Subcutaneous adipose tissue (tissue), 4 donors: ENCODE data around the gene GAL3ST1. TPM values are rescaled to one million over a fixed set of nuclear protein-coding genes. Genes with fewer than 3 reads are reported as not detected.

ENCODE experiments used
- total RNA-seq, 4 donors: library from RNA; depleted of rRNA; stranded (reverse); fragments of >200 nt; gene quantifications; one replicate each; pipeline ENCODE4 v1.1.0, GENCODE V29; 2016
- TF ChIP-seq, protein P1 (sequence below): fragments of 450-650 bp; IDR thresholded peaks from one replicate; pipeline ENCODE4 v1.5.1; 2016; ENCODE audit warnings: low read depth, mild to moderate bottlenecking, control low read depth, antibody characterized with exemption, moderate library complexity

GAL3ST1 gene
- total RNA-seq, 4 donors from 2014 or later: 0.66 to 1.0 TPM; not detected in 2

DNA sequence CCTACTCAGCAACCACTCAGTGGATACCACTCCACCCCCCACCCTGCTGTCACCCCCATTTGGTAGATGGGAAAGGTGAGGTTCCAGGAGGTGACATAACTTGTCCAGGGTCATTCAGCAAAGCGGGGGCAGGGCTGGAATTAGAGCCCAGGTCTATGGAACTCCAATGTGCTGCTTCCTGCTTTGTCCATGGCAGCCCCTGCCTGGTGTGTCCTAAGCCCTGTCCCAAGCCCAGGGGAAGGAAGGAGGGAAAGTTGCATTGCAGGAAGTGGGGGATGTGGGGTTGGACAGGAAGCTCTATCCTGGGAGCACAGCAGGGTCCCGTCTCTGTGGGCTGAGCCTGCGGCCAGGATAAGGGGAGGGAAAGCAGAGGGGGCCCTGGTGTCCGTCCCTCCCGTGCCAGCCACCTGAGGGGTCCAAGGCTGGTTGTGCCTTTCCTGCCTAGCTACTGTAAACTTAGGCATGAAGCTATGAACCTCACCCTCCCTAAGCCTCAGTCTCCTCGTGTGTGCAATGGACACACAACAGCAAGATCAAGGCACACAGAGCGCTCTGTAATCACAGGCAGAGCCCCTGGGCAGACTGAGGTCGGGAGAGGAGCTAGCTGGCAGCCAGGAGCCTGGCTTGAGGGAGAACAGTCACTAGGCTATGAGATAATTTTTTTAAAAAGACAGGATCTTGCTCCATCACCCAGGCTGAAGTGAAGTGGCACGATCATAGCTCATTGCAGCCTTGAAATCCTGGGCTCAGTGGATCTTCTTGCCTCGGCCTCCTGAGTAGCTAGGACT lies 12.9 kb downstream of the GAL3ST1 start:
- TF ChIP-seq, protein P1, sequence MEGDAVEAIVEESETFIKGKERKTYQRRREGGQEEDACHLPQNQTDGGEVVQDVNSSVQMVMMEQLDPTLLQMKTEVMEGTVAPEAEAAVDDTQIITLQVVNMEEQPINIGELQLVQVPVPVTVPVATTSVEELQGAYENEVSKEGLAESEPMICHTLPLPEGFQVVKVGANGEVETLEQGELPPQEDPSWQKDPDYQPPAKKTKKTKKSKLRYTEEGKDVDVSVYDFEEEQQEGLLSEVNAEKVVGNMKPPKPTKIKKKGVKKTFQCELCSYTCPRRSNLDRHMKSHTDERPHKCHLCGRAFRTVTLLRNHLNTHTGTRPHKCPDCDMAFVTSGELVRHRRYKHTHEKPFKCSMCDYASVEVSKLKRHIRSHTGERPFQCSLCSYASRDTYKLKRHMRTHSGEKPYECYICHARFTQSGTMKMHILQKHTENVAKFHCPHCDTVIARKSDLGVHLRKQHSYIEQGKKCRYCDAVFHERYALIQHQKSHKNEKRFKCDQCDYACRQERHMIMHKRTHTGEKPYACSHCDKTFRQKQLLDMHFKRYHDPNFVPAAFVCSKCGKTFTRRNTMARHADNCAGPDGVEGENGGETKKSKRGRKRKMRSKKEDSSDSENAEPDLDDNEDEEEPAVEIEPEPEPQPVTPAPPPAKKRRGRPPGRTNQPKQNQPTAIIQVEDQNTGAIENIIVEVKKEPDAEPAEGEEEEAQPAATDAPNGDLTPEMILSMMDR: no peak

DNA sequence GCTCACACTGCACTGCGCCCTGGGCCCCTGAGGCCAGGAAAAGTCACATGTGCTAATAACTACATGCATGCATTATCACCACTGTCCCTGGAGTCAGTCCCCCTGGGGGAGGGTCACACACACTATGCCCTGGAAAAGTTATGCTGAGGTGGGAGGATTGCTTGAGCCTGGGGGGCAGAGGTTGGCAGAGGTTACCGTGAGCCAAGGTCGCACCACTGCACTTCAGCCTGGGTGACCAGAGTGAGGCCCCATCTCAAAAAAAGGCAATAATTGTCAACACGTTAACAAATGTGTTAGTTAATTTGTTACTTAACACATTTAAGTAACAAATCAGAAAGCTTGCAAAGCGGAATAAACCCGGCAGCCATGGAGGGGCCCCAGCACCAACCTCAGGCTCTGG lies 14.6 kb downstream of the GAL3ST1 start:
- TF ChIP-seq, protein P1: no peak

DNA sequence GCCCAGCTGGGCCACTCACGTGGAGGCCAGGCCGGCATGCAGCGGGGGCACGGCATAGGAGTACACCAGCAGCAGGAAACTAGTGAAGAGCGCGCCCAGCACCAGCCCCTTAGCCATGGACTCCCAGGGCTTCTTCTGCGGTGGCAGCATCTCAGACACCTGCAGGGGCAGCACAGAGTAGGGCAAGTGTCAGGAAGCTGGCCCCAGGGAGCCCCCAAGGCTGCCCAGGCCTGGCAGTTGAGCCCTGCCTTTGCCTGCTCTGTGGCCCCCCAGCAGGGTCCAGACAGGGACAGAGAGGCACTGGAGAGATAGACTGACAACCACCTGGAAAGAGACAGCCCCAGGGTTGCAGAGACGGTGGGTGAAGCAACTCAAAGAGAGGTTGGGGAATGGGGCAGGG lies 17.2 kb downstream of the GAL3ST1 start:
- TF ChIP-seq, protein P1: no peak

DNA sequence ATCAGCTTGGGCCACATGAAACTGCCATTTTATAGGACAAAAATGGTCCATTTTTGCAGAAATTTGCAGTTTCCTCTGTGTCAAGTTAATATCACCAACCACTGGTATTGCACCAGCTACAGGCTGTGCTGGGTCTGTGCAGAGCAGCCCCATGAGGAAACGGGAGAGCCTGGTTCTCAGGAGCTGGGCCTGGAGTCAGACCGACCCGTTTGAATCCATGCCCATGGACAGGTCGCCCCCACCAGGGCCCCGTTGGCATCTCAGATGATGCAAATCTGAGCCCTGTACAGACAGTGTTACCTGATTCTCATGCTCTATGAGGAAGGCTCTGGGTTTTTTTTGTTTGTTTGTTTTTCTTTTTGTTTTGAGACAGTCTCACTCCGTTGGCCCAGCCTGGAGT lies 18.1 kb downstream of the GAL3ST1 start:
- TF ChIP-seq, protein P1: no peak

DNA sequence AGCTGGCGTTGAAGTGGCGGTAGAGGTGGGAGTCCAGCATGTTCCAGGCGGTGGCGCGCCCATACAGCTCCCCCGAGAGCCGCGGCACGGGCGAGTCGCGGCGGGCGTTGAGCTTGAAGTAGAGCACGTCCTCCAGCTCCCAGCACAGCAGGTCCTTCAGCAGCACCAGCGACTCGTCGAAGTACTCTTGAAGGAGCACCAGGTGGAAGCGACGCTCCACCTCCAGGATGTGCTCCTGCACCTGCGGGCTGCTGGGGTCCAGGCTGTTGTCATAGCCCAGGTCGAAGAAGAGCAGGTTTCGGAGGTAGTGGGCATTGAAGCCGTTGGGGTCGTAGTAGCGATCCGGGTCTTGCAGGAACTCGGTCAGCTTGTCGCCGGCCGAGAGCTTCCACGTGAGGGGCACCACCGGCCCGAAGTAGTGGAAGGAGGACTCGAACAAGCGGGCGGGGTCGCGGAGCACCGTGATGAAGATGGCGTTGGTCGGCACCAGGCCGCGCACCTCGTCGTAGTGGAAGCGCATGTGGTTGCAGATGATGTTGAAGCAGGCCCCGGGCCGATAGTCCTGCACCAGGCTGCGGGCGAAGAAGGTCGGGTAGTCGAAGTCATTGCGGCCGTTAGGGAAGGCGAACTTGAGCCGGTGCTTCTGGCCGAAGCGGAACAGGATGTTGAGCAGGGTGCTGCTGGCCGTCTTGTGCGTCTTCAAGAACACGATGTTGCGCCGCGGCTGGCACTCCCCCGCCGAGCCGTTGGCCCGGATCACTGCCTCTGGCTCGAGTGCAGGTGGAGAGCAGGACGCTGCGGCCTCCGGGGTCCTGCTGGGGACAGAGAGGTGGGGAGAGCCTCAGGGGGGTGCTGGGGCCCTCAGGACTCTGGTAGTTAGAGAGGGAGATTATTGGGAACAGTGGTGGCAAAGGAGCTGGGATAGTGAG lies 18.9 kb downstream of the GAL3ST1 start:
- TF ChIP-seq, protein P1: no peak

DNA sequence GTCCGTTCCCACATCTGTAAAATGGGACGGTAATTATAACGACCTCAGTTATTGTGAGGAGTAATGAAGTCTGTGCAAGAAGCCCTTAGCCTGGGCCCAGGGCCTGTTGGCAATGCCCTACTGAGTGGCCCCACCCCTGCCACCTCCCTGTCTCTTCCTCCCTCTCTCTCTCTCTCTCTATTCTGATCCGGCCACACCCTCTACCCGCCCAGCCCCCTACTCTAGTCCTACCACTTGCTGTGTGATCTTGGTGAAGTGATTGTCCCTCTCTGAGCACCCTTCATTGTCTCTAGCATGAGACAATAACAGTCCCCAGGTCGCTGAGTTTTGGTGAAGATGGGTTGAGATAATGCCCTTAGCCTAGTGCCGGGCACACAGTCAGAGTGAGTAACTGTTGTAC lies 20.5 kb downstream of the GAL3ST1 start:
- TF ChIP-seq, protein P1: no peak

DNA sequence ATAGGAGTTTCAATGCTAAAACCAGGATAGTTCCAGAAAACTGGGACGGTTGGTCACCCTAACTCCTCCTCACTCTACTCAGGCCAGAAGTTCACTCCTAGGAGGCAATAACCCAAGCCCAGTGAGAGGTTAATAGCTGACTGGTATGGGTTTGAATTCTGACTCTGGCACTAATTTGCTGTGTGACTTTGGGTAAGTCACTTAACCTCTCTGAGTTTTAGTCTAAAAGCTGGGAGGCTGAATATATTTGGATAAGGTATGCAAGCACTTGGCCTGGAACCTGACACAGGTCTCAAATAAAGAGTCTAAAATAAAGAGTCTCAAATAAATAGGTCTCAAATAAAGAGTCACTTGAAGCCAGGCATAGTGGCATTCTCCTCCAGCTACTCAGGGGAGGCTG lies 21.7 kb downstream of the GAL3ST1 start:
- TF ChIP-seq, protein P1: no peak
